Smooth muscle cell (in vitro differentiated cells): Measurements from ENCODE around the gene MGST1. TPM values are rescaled to one million over a fixed set of nuclear protein-coding genes. Genes with fewer than 3 reads are reported as not detected.

Experiments
- DNase-seq: peaks from one replicate; lab custom pipeline; 2025; ENCODE audit not compliant: unreplicated experiment; lab: John Stamatoyannopoulos, UW
- H2AFZ ChIP-seq: fragments of 200-600 bp; sonication (generic); 2 replicates; pipeline ENCODE4 v1.6.0; 2016; ENCODE audit warnings: antibody characterized with exemption, low read depth, mild to moderate bottlenecking
- H3F3A ChIP-seq: fragments of 200-600 bp; sonication (generic); 2 replicates; pipeline ENCODE4 v1.6.0; 2017; ENCODE audit warnings: antibody characterized with exemption, low read depth
- H3K27ac ChIP-seq: fragments of 200-600 bp; sonication (generic); 2 replicates; pipeline ENCODE4 v1.5.1; 2016; ENCODE audit warnings: low read depth, mild to moderate bottlenecking
- H3K27me3 ChIP-seq: fragments of 200-600 bp; sonication (generic); 2 replicates; pipeline ENCODE4 v1.6.1; 2016; ENCODE audit warnings: low read depth, mild to moderate bottlenecking
- H3K36me3 ChIP-seq: fragments of 200-600 bp; sonication (generic); 2 replicates; pipeline ENCODE4 v1.5.1; 2016; ENCODE audit warnings: low read depth
- H3K4me1 ChIP-seq: fragments of 200-600 bp; sonication (generic); 2 replicates; pipeline ENCODE4 v1.5.1; 2016; ENCODE audit warnings: low read depth
- H3K4me2 ChIP-seq: fragments of 200-600 bp; sonication (generic); 2 replicates; pipeline ENCODE4 v1.6.0; 2016; ENCODE audit warnings: mild to moderate bottlenecking
- H3K4me3 ChIP-seq: fragments of 200-600 bp; sonication (generic); 2 replicates; pipeline ENCODE4 v1.5.1; 2016; ENCODE audit warnings: mild to moderate bottlenecking
- H3K79me2 ChIP-seq: fragments of 200-600 bp; sonication (generic); 2 replicates; pipeline ENCODE4 v1.6.0; 2016; ENCODE audit warnings: low read depth, mild to moderate bottlenecking
- H3K9ac ChIP-seq: fragments of 200-600 bp; sonication (generic); 2 replicates; pipeline ENCODE4 v1.6.0; 2016; ENCODE audit warnings: low read depth
- H3K9me3 ChIP-seq: fragments of 200-600 bp; sonication (generic); replicated peaks from 2 replicates; pipeline ENCODE4 v1.5.1; 2016; ENCODE audit warnings: low read depth
- H4K20me1 ChIP-seq: fragments of 200-600 bp; sonication (generic); 2 replicates; pipeline ENCODE4 v1.6.0; 2016; ENCODE audit warnings: low read depth
- WGBS: methylation state at CpG from one replicate; pipeline ENCODE4 v1.1.7; 2016; ENCODE audit warnings: low lambda C conversion rate; 5-methylcytosine and 5-hydroxymethylcytosine counted together
- polyA plus RNA-seq: library from polyadenylated mRNA; unstranded; fragments of >200 nt; fragmentation: Nextera tagmentation; extraction: Ambion mirVana; gene quantifications from 2 replicates; pipeline ENCODE4 v1.2.1, GENCODE V29; 2016
- total RNA-seq: library from RNA; depleted of rRNA; stranded (reverse); fragments of >200 nt; gene quantifications from 2 replicates; pipeline ENCODE4 v1.2.3, GENCODE V29; 2014
- TF ChIP-seq, protein P1 (sequence below): fragments of 200-600 bp; sonication (generic); IDR thresholded peaks from 2 replicates; pipeline ENCODE4 v1.5.1; 2017; ENCODE audit warnings: borderline replicate concordance, mild to moderate bottlenecking, antibody characterized with exemption; ENCODE audit not compliant: insufficient read depth, poor library complexity, severe bottlenecking

Gene MGST1
- total and polyA plus RNA-seq, 2 experiments from 2014 or later: 21.7 to 31.4 TPM

DNA sequence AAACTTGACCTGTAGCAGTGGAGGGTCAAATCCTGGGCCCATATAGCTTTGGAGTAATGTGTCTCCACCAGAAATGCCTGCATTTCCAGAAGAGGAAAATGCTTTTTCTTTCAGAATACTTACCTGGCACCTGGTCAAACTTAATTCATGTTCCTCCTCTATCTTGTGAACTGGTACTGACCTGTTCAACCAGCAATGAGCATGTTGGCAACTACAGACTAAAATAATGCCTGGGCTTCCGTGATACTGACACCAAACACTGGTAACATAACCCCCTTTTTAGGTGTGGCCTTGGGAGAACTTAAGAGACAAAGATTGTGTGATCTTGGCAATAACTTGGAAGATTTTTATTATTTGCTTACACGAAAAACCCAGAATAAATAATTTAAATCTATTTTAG is 23.8 kb upstream of the MGST1 start:
- H3K36me3 ChIP-seq: no peaks in the 10 kb centered on the region
- H3K27me3 ChIP-seq: no peaks in the 10 kb centered on the region
- H3K27ac ChIP-seq: no peak overlapping the region
- no peak overlapping the region for H3K4me3 ChIP-seq
- no peak overlapping the region for H2AFZ ChIP-seq
- no peak for DNase-seq
- no peak overlapping the region for H3K9ac ChIP-seq
- TF ChIP-seq, protein P1, sequence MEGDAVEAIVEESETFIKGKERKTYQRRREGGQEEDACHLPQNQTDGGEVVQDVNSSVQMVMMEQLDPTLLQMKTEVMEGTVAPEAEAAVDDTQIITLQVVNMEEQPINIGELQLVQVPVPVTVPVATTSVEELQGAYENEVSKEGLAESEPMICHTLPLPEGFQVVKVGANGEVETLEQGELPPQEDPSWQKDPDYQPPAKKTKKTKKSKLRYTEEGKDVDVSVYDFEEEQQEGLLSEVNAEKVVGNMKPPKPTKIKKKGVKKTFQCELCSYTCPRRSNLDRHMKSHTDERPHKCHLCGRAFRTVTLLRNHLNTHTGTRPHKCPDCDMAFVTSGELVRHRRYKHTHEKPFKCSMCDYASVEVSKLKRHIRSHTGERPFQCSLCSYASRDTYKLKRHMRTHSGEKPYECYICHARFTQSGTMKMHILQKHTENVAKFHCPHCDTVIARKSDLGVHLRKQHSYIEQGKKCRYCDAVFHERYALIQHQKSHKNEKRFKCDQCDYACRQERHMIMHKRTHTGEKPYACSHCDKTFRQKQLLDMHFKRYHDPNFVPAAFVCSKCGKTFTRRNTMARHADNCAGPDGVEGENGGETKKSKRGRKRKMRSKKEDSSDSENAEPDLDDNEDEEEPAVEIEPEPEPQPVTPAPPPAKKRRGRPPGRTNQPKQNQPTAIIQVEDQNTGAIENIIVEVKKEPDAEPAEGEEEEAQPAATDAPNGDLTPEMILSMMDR: no peak
- no peaks in the 10 kb centered on the region for H3F3A ChIP-seq
- no peaks in the 10 kb centered on the region for H4K20me1 ChIP-seq
- H3K4me2 ChIP-seq: no peak overlapping the region
- no peaks in the 10 kb centered on the region for H3K4me1 ChIP-seq
- H3K9me3 ChIP-seq: no peaks in the 10 kb centered on the region
- 91% methylated on average over 2 of the region's 2 CpGs for WGBS
- H3K79me2 ChIP-seq: no peaks in the 10 kb centered on the region

DNA sequence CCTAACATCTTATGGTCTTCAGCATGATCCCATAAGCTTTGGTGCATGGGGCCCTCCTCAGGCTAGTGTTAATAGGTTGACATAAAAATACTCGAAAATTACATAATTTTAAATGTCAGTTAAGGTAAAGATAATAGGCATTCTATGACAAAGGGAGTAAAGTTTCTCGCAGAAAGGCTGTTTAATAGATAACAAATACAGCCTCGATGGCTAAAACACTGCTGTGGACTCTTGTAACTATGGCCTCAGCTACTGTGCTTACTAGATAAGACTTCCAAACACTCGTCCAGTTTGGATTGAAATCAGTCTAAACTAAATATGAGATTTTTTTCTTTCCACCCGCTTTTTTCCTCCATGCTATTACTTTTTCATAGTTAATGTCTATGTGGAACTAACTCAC is 23.2 kb upstream of the MGST1 start:
- Histone ChIP-seq H3K4me1 (no peaks in the 10 kb centered on the region), H3K36me3 (no peaks in the 10 kb centered on the region), H3K9me3 (no peaks in the 10 kb centered on the region), H3K9ac (no peak overlapping the region), H4K20me1 (no peaks in the 10 kb centered on the region), H2AFZ (no peak overlapping the region), H3K79me2 (no peaks in the 10 kb centered on the region), H3K4me2 (no peak overlapping the region), H3K4me3 (no peak overlapping the region), H3K27ac (no peak overlapping the region), H3F3A (no peaks in the 10 kb centered on the region), H3K27me3 (no peaks in the 10 kb centered on the region)
- WGBS: 77% methylated on average over 5 of the region's 5 CpGs
- TF ChIP-seq, protein P1: no peak
- DNase-seq: no peak

DNA sequence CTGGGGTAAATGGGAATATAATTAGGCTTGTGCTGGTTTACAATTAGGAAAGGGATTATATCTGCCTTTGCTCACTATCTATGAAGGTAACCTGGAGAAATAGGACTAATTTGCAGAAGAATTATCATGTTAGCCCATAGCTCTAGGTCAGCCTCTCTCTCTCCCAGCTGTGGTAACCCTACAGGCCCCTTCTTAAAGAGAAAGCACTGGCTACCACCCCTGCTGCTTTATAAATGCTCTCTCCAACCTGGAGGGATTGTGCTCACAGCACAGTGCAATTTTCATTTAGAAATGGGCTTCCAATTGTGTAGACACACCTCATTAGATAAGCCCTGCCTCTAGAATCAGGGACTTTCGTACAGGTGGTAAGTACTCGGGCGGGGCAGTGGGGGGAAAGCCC is 22.7 kb upstream of the MGST1 start:
- no peaks in the 10 kb centered on the region for H3K36me3 ChIP-seq
- H3K79me2 ChIP-seq: no peaks in the 10 kb centered on the region
- H3K4me3 ChIP-seq: no peak overlapping the region
- H3K4me1 ChIP-seq: no peaks in the 10 kb centered on the region
- H3K4me2 ChIP-seq: no peak overlapping the region
- no peak overlapping the region for H2AFZ ChIP-seq
- H4K20me1 ChIP-seq: no peaks in the 10 kb centered on the region
- H3K27ac ChIP-seq: no peak overlapping the region
- WGBS: 87% methylated on average over 3 of the region's 3 CpGs
- DNase-seq: no peak
- H3K27me3 ChIP-seq: no peaks in the 10 kb centered on the region
- H3K9ac ChIP-seq: no peak overlapping the region
- H3F3A ChIP-seq: no peaks in the 10 kb centered on the region
- no peaks in the 10 kb centered on the region for H3K9me3 ChIP-seq
- TF ChIP-seq, protein P1: no peak

DNA sequence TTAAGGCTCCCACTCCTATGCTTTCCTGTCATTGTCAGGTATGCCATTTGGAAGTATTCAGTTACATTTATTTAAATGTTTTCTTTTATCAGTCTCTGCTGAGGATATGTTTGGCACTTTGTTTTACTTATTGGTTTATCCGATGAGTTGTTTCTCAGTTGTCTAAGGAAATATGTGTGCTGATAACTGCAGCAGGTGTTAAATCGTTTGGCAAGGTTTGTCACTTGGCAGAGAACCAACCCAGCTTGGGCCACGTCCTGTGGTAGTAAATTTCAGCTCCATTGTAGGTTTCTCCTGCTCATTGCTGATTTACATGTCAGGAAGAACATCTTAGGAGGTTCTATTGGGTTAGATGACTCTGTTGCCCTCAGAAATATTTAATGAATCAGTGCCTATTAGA is 22.0 kb upstream of the MGST1 start:
- no peak overlapping the region for H3K9ac ChIP-seq

More for the DNA sequence above, 22.0 kb upstream of the MGST1 start:
- no peaks in the 10 kb centered on the region for H3K79me2 ChIP-seq
- H3K4me3 ChIP-seq: no peak overlapping the region
- no peaks in the 10 kb centered on the region for H3K36me3 ChIP-seq
- 83% methylated on average over 3 of the region's 3 CpGs for WGBS
- no peaks in the 10 kb centered on the region for H4K20me1 ChIP-seq
- TF ChIP-seq, protein P1: no peak
- no peaks in the 10 kb centered on the region for H3F3A ChIP-seq
- no peaks in the 10 kb centered on the region for H3K27me3 ChIP-seq
- no peak overlapping the region for H3K4me2 ChIP-seq
- H3K9me3 ChIP-seq: no peaks in the 10 kb centered on the region
- DNase-seq: no peak
- no peaks in the 10 kb centered on the region for H3K4me1 ChIP-seq
- H2AFZ ChIP-seq: no peak overlapping the region
- H3K27ac ChIP-seq: no peak overlapping the region
